Astrocyte (in vitro differentiated cells and primary cell): ENCODE results near the gene KRT31.

Experiments
- CTCF ChIP-seq: IDR thresholded peaks from 2 replicates; pipeline ENCODE4 v1.5.1; 2011; ENCODE audit warnings: low read depth, mild to moderate bottlenecking, inconsistent platforms, low read length, moderate library complexity; ENCODE audit not compliant: insufficient read depth
- EZH2 ChIP-seq: IDR thresholded peaks from 2 replicates; pipeline ENCODE4 v1.6.1; 2012; ENCODE audit warnings: mild to moderate bottlenecking, low read length, inconsistent platforms; ENCODE audit not compliant: insufficient read depth

- no peak for TF ChIP-seq EZH2
- no peak for TF ChIP-seq CTCF
Observed at GRCh38 chr17:41421617-41422016, 24.2 kb upstream of the KRT31 start.
